PC-9 (cell line): ENCODE measurements around the gene KCNK13. TPM values are rescaled to one million over a fixed set of nuclear protein-coding genes. Genes with fewer than 3 reads are reported as not detected.

Experiments used
- BruUV-seq: library from RNA; stranded (reverse); fragments of 400-500 nt; replicated peaks from 2 replicates; lab custom pipeline; 2021; lab: Mats Ljungman, UMichigan
- CTCF ChIA-PET: fragments of 300-600 bp; sonication (Branson Sonifier 250); formaldehyde crosslinking; loops from one replicate; lab custom pipeline; 2022; ENCODE audit warnings: antibody characterized with exemption; lab: Charles Lee
- POLR2A ChIA-PET: fragments of 300-600 bp; sonication (Branson Sonifier 250); formaldehyde crosslinking; loops from one replicate; lab custom pipeline; 2022; ENCODE audit warnings: antibody characterized with exemption; ENCODE audit not compliant: unreplicated experiment; lab: Charles Lee
- DNase-seq, 2 experiments: peaks; one replicate each; pipeline versions ENCODE4 v3.0.0 to v3.0.0-alpha.2; 2015 to 2022; ENCODE audit warnings: mixed read lengths in 1 of 2
- H2AFZ ChIP-seq: fragments of 200-600 bp; sonication (generic); 2 replicates; pipeline ENCODE4 v1.8.1; 2017; ENCODE audit warnings: antibody characterized with exemption
- H3F3A ChIP-seq: fragments of 200-600 bp; sonication (generic); 2 replicates; pipeline ENCODE4 v1.8.1; 2017; ENCODE audit warnings: antibody characterized with exemption, mild to moderate bottlenecking, low read depth; ENCODE audit not compliant: insufficient read depth
- H3K27ac ChIP-seq: fragments of 200-600 bp; sonication (generic); 2 replicates; pipeline ENCODE4 v1.6.1; 2016; ENCODE audit warnings: mixed run types
- H3K27me3 ChIP-seq: fragments of 200-600 bp; sonication (generic); 2 replicates; pipeline ENCODE4 v1.6.1; 2016; ENCODE audit warnings: low read depth, mixed run types; ENCODE audit not compliant: insufficient read depth
- H3K36me3 ChIP-seq: fragments of 200-600 bp; sonication (generic); 2 replicates; pipeline ENCODE4 v1.6.1; 2016; ENCODE audit warnings: low read depth, mixed run types
- H3K4me1 ChIP-seq: fragments of 200-600 bp; sonication (generic); replicated peaks from 2 replicates; pipeline ENCODE4 v1.6.1; 2016; ENCODE audit warnings: mixed run types; ENCODE audit not compliant: insufficient read depth
- H3K4me2 ChIP-seq: fragments of 200-600 bp; sonication (generic); 2 replicates; pipeline ENCODE4 v1.6.1; 2017; ENCODE audit warnings: mixed run types
- H3K4me3 ChIP-seq: fragments of 200-600 bp; sonication (generic); 2 replicates; pipeline ENCODE4 v1.6.1; 2016; ENCODE audit warnings: mixed run types
- H3K79me2 ChIP-seq: fragments of 200-600 bp; sonication (generic); 2 replicates; pipeline ENCODE4 v1.6.1; 2017; ENCODE audit warnings: low read depth, mixed run types
- H3K9me2 ChIP-seq: fragments of 200-600 bp; sonication (generic); 2 replicates; pipeline ENCODE4 v1.8.1; 2017; ENCODE audit warnings: mild to moderate bottlenecking; ENCODE audit not compliant: insufficient read depth
- H3K9me3 ChIP-seq: fragments of 200-600 bp; sonication (generic); 2 replicates; pipeline ENCODE4 v1.8.1; 2016; ENCODE audit warnings: low read depth; ENCODE audit not compliant: insufficient read depth
- H4K20me1 ChIP-seq: fragments of 200-600 bp; sonication (generic); 2 replicates; pipeline ENCODE4 v1.8.1; 2017; ENCODE audit not compliant: insufficient read depth
- CTCF ChIP-seq: fragments of 200-600 bp; sonication (generic); conservative IDR thresholded peaks from 2 replicates; pipeline ENCODE4 v1.6.1; 2017; ENCODE audit warnings: mixed run types, antibody characterized with exemption, mild to moderate bottlenecking, moderate library complexity
- EZH2 ChIP-seq: fragments of 200-600 bp; sonication (generic); IDR thresholded peaks from 2 replicates; pipeline ENCODE4 v1.8.0; 2017; ENCODE audit warnings: antibody characterized with exemption, low read depth
- intact Hi-C: fragments of 100-400 bp; cut with micrococcal nuclease; formaldehyde crosslinking; loops from one replicate; pipeline ENCODE4 v1.10.0; 2022; ENCODE audit not compliant: unreplicated experiment
- total RNA-seq: library from RNA; stranded (reverse); gene quantifications from 2 replicates; pipeline ENCODE4 v1.2.3, GENCODE V29; 2021

KCNK13 gene
- total RNA-seq, 1 experiment from 2014 or later, result not detected

- Histone ChIP-seq H3K27ac (no peak overlapping the region), H3K79me2 (no peaks in the 10 kb centered on the region), H2AFZ (no peak overlapping the region), H3K36me3 (no peaks in the 10 kb centered on the region), H3K9me3 (no peaks in the 10 kb centered on the region), H3K4me3 (no peak overlapping the region), H3K4me1 (no peaks in the 10 kb centered on the region), H4K20me1 (no peaks in the 10 kb centered on the region), H3K4me2 (no peak overlapping the region), H3F3A (no peaks in the 10 kb centered on the region), H3K9me2 (no peaks in the 10 kb centered on the region), H3K27me3 (no peaks in the 10 kb centered on the region)
- CTCF ChIA-PET, result no interaction called here
- intact Hi-C loops, result no loop called here
- POLR2A ChIA-PET, result no interaction called here
- TF ChIP-seq EZH2, result no peak
- TF ChIP-seq CTCF, result no peak
- BruUV-seq, result no TSS peak
- no peak for DNase-seq
Observed at GRCh38 chr14:90054803-90055202, 7.0 kb upstream of the KCNK13 start.

GRCh38 chr14:90056826-90057225 lies 5.0 kb upstream of the KCNK13 start:
- no peaks in the 10 kb centered on the region for H3K9me3 ChIP-seq
- TF ChIP-seq EZH2, result no peak
- no peak for TF ChIP-seq CTCF
- H3K27ac ChIP-seq, result no peak overlapping the region
- no peaks in the 10 kb centered on the region for H3K27me3 ChIP-seq
- no peak overlapping the region for H3K4me3 ChIP-seq
- H4K20me1 ChIP-seq, result no peaks in the 10 kb centered on the region
- no peak for DNase-seq
- no peaks in the 10 kb centered on the region for H3K36me3 ChIP-seq
- H3K9me2 ChIP-seq, result no peaks in the 10 kb centered on the region
- H3K4me2 ChIP-seq, result no peak overlapping the region
- ChIA-PET POLR2A (no interaction called here), CTCF (no interaction called here)
- no peaks in the 10 kb centered on the region for H3K79me2 ChIP-seq
- BruUV-seq, result no TSS peak
- H2AFZ ChIP-seq, result no peak overlapping the region
- intact Hi-C loops, result no loop called here
- H3F3A ChIP-seq, result no peaks in the 10 kb centered on the region
- no peaks in the 10 kb centered on the region for H3K4me1 ChIP-seq

GRCh38 chr14:90058876-90059458 lies 2.8 kb upstream of the KCNK13 start:
- CTCF ChIA-PET, result no interaction called here
- no peak overlapping the region for H2AFZ ChIP-seq
- intact Hi-C loops, result no loop called here
- no peak overlapping the region for H3K4me3 ChIP-seq
- H3K9me3 ChIP-seq, result no peaks in the 10 kb centered on the region
- H3K36me3 ChIP-seq, result no peaks in the 10 kb centered on the region
- BruUV-seq, result no TSS peak
- H3K4me2 ChIP-seq, result no peak overlapping the region
- no peaks in the 10 kb centered on the region for H4K20me1 ChIP-seq
- no peaks in the 10 kb centered on the region for H3K9me2 ChIP-seq
- no peak for DNase-seq
- TF ChIP-seq CTCF (no peak), EZH2 (no peak)
- no peaks in the 10 kb centered on the region for H3K4me1 ChIP-seq
- POLR2A ChIA-PET, result no interaction called here
- H3F3A ChIP-seq, result no peaks in the 10 kb centered on the region
- H3K27me3 ChIP-seq, result no peaks in the 10 kb centered on the region
- no peaks in the 10 kb centered on the region for H3K79me2 ChIP-seq
- no peak overlapping the region for H3K27ac ChIP-seq
